ENCODE measurements around the gene ROBO3.

ROBO3 gene

DNA sequence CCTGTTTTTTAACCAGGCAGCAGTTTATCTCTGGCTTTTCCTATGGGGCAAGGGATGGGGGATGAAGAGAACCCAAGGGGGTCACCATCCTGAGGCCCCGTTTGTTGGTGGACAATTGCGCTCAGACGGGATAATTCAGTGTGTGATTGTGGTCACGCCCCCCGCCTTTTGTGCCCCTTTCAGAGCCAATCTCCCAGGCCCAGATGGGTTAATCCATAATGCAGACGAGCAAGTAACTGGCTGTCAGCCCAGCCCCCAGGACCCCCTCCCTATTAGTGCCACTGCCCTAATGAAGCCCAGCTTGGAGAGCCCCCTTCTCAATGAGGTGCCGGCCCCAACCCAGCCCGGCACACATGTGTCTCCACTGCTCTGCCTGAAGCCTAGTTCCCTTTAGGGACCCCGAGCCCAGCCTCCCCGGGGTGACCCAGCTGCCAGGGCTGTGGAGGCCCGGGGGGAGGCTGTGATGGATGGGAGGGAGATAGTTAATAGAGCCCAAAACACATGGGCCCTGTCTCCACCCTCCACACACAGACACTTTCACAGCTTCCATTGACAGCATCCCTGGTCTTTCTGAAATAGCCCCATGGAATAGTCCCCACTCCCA, 19.1 kb upstream of the ROBO3 start:
- H3K4me2 ChIP-seq (ENCODE audit: low read length) = no peak overlapping the region
- no peaks in the 10 kb centered on the region for H4K20me1 ChIP-seq (ENCODE audit: control insufficient read depth, insufficient read depth, low read depth, low read length)
- H3K9me3 ChIP-seq (ENCODE audit: control insufficient read depth, insufficient read depth, low read length) = no peaks in the 10 kb centered on the region
- no peaks in the 10 kb centered on the region for H3K79me2 ChIP-seq (ENCODE audit: control insufficient read depth, low read length)
- H3F3A ChIP-seq (ENCODE audit: control insufficient read depth, insufficient read depth) = no peaks in the 10 kb centered on the region
- H3K4me1 ChIP-seq (ENCODE audit: control insufficient read depth, low read length) = no peaks in the 10 kb centered on the region
- TF ChIP-seq EZH2phosphoT487 (IDR thresholded peaks at IDR 0.05; ENCODE audit: borderline replicate concordance, low read length) = no peak
- TF ChIP-seq, protein P1, sequence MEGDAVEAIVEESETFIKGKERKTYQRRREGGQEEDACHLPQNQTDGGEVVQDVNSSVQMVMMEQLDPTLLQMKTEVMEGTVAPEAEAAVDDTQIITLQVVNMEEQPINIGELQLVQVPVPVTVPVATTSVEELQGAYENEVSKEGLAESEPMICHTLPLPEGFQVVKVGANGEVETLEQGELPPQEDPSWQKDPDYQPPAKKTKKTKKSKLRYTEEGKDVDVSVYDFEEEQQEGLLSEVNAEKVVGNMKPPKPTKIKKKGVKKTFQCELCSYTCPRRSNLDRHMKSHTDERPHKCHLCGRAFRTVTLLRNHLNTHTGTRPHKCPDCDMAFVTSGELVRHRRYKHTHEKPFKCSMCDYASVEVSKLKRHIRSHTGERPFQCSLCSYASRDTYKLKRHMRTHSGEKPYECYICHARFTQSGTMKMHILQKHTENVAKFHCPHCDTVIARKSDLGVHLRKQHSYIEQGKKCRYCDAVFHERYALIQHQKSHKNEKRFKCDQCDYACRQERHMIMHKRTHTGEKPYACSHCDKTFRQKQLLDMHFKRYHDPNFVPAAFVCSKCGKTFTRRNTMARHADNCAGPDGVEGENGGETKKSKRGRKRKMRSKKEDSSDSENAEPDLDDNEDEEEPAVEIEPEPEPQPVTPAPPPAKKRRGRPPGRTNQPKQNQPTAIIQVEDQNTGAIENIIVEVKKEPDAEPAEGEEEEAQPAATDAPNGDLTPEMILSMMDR (IDR thresholded peaks at IDR 0.05; ENCODE audit: low read depth, low read length, poor library complexity, severe bottlenecking) = no peak
- H3K9me2 ChIP-seq (replicated peaks; ENCODE audit: control insufficient read depth, low read length) = no peaks in the 10 kb centered on the region
- H3K4me3 ChIP-seq (ENCODE audit: low read length) = no peak overlapping the region
- peaks cover 89% of the 10 kb centered on the region for H3K27me3 ChIP-seq (ENCODE audit: control insufficient read depth, low read length)
- no peaks in the 10 kb centered on the region for H3K36me3 ChIP-seq (ENCODE audit: control insufficient read depth, low read length)
- no peak overlapping the region for H3K27ac ChIP-seq (ENCODE audit: low read depth, low read length)

DNA sequence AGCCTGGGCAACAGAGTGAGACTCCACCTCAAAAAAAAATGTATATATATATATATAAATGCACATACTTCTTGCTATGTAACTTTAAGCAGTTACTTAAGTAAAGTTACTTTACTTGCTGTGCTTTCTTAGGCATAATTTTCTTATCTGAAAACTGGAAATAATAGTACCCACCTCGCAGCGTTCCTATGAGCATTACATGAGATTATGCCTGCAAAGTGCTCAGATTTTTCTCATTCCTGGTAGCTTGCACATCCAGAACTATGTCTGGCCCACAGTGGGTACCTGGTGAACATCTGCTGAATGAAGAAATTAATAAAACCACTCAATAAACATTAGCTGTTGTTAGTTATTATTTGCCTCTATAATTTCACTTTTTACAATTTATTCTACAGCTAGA, 6.1 kb upstream of the ROBO3 start:
- Histone ChIP-seq H3K4me1 (ENCODE audit: control insufficient read depth, low read length) (no peaks in the 10 kb centered on the region), H3K36me3 (ENCODE audit: control insufficient read depth, low read length) (no peaks in the 10 kb centered on the region), H3K79me2 (ENCODE audit: control insufficient read depth, low read length) (no peaks in the 10 kb centered on the region), H3F3A (ENCODE audit: control insufficient read depth, insufficient read depth) (no peaks in the 10 kb centered on the region), H4K20me1 (ENCODE audit: control insufficient read depth, insufficient read depth, low read depth, low read length) (no peaks in the 10 kb centered on the region), H3K9me2 (replicated peaks; ENCODE audit: control insufficient read depth, low read length) (no peaks in the 10 kb centered on the region), H3K4me3 (ENCODE audit: low read length) (no peak overlapping the region), H3K4me2 (ENCODE audit: low read length) (no peak overlapping the region), H3K27me3 (ENCODE audit: control insufficient read depth, low read length) (peaks cover 34% of the 10 kb centered on the region), H3K27ac (ENCODE audit: low read depth, low read length) (no peak overlapping the region), H3K9me3 (ENCODE audit: control insufficient read depth, insufficient read depth, low read length) (no peaks in the 10 kb centered on the region)
- TF ChIP-seq, protein P1 (IDR thresholded peaks at IDR 0.05; ENCODE audit: low read depth, low read length, poor library complexity, severe bottlenecking) = no peak
- no peak for TF ChIP-seq EZH2phosphoT487 (IDR thresholded peaks at IDR 0.05; ENCODE audit: borderline replicate concordance, low read length)

- H3K4me3 ChIP-seq (ENCODE audit: low read length) = no peak overlapping the region
- no peaks in the 10 kb centered on the region for H3K4me1 ChIP-seq (ENCODE audit: control insufficient read depth, low read length)
- no peak overlapping the region for H3K27ac ChIP-seq (ENCODE audit: low read depth, low read length)
- no peaks in the 10 kb centered on the region for H4K20me1 ChIP-seq (ENCODE audit: control insufficient read depth, insufficient read depth, low read depth, low read length)
- no peaks in the 10 kb centered on the region for H3F3A ChIP-seq (ENCODE audit: control insufficient read depth, insufficient read depth)
- peaks cover 36% of the 10 kb centered on the region for H3K27me3 ChIP-seq (ENCODE audit: control insufficient read depth, low read length)
- H3K36me3 ChIP-seq (ENCODE audit: control insufficient read depth, low read length) = no peaks in the 10 kb centered on the region
- no peak overlapping the region for H3K4me2 ChIP-seq (ENCODE audit: low read length)
- no peaks in the 10 kb centered on the region for H3K79me2 ChIP-seq (ENCODE audit: control insufficient read depth, low read length)
- TF ChIP-seq EZH2phosphoT487 (IDR thresholded peaks at IDR 0.05; ENCODE audit: borderline replicate concordance, low read length) = no peak
- TF ChIP-seq, protein P1 (IDR thresholded peaks at IDR 0.05; ENCODE audit: low read depth, low read length, poor library complexity, severe bottlenecking) = no peak
- no peaks in the 10 kb centered on the region for H3K9me3 ChIP-seq (ENCODE audit: control insufficient read depth, insufficient read depth, low read length)
- H3K9me2 ChIP-seq (replicated peaks; ENCODE audit: control insufficient read depth, low read length) = no peaks in the 10 kb centered on the region
Observed at GRCh38 chr11:124861670-124862069, 3.6 kb upstream of the ROBO3 start.
